SK-N-SH treated with all-trans-retinoic acid at 6 μM for 48 hours (cell line): ENCODE data around the gene DLG1.

Source experiments
- ATAC-seq: fragments of 200-7000 bp; cut with Tn5 transposase; 3 replicates; pipeline ENCODE4 v1.9.1; 2020; ENCODE audit warnings: mild to moderate bottlenecking, moderate library complexity
- ARNTL ChIP-seq: fragments of 450-650 bp; formaldehyde crosslinking; IDR thresholded peaks from 2 replicates; pipeline ENCODE4 v1.5.0; 2020; ENCODE audit warnings: low read depth, mild to moderate bottlenecking, moderate library complexity, borderline replicate concordance
- BACH2 ChIP-seq: fragments of 250-450 bp; sonication (Bioruptor Pico); IDR thresholded peaks from 2 replicates; pipeline ENCODE4 v1.9.0; 2021; ENCODE audit warnings: mild to moderate bottlenecking, borderline replicate concordance
- ESRRG ChIP-seq: fragments of 250-450 bp; sonication (Bioruptor Pico); IDR thresholded peaks from 2 replicates; pipeline ENCODE4 v1.6.1; 2021; ENCODE audit warnings: mild to moderate bottlenecking
- GLIS3 ChIP-seq: fragments of 250-450 bp; sonication (Bioruptor Pico); IDR thresholded peaks from 2 replicates; pipeline ENCODE4 v1.5.0; 2020; ENCODE audit warnings: mild to moderate bottlenecking, moderate library complexity
- ISL1 ChIP-seq: fragments of 250-450 bp; sonication (Bioruptor Pico); IDR thresholded peaks from 2 replicates; pipeline ENCODE4 v2.1.2; 2022; ENCODE audit warnings: mild to moderate bottlenecking, moderate library complexity
- OSR1 ChIP-seq: fragments of 250-450 bp; sonication (Bioruptor Pico); IDR thresholded peaks from 2 replicates; pipeline ENCODE4 v1.8.0; 2022; ENCODE audit warnings: moderate library complexity, mild to moderate bottlenecking, inconsistent platforms
- PPARA ChIP-seq: fragments of 250-450 bp; sonication (Bioruptor Pico); IDR thresholded peaks from 2 replicates; pipeline ENCODE4 v1.5.0; 2020; ENCODE audit warnings: mild to moderate bottlenecking, borderline replicate concordance
- RARB ChIP-seq: fragments of 250-450 bp; sonication (Bioruptor Pico); IDR thresholded peaks from 2 replicates; pipeline ENCODE4 v1.8.0; 2021; ENCODE audit warnings: mild to moderate bottlenecking, moderate library complexity
- SNAI2 ChIP-seq: fragments of 250-450 bp; sonication (Bioruptor Pico); IDR thresholded peaks from 2 replicates; pipeline ENCODE4 v1.5.0; 2020; ENCODE audit warnings: mild to moderate bottlenecking, moderate library complexity
- TCF4 ChIP-seq: fragments of 250-450 bp; sonication (Bioruptor Pico); IDR thresholded peaks from 2 replicates; pipeline ENCODE4 v1.8.0; 2021; ENCODE audit warnings: mild to moderate bottlenecking, moderate library complexity, borderline replicate concordance
- TOX ChIP-seq: fragments of 250-450 bp; sonication (Bioruptor Pico); IDR thresholded peaks from 2 replicates; pipeline ENCODE4 v1.8.0; 2021; ENCODE audit warnings: mild to moderate bottlenecking, moderate library complexity, borderline replicate concordance
- ZC3H10 ChIP-seq: fragments of 250-450 bp; sonication (Bioruptor Pico); IDR thresholded peaks from 2 replicates; pipeline ENCODE4 v1.5.1; 2021; ENCODE audit warnings: mild to moderate bottlenecking, moderate library complexity
- ZFP3 ChIP-seq: fragments of 250-450 bp; sonication (Bioruptor Pico); IDR thresholded peaks from 2 replicates; pipeline ENCODE4 v1.5.0; 2020; ENCODE audit warnings: mild to moderate bottlenecking, moderate library complexity
- ZFP30 ChIP-seq: fragments of 450-650 bp; formaldehyde crosslinking; IDR thresholded peaks from 2 replicates; pipeline ENCODE4 v1.5.0; 2022; ENCODE audit warnings: mild to moderate bottlenecking, moderate library complexity
- ZNF565 ChIP-seq: fragments of 450-650 bp; formaldehyde crosslinking; conservative IDR thresholded peaks from 2 replicates; pipeline ENCODE4 v1.5.0; 2020; ENCODE audit warnings: low read depth, mild to moderate bottlenecking, moderate library complexity
- ZNF70 ChIP-seq: fragments of 450-650 bp; formaldehyde crosslinking; IDR thresholded peaks from 2 replicates; pipeline ENCODE4 v1.5.0; 2020; ENCODE audit warnings: mild to moderate bottlenecking, moderate library complexity
- ZNF8 ChIP-seq: fragments of 450-650 bp; formaldehyde crosslinking; IDR thresholded peaks from 2 replicates; pipeline ENCODE4 v1.5.0; 2020; ENCODE audit warnings: mild to moderate bottlenecking, moderate library complexity
- TF ChIP-seq, protein P1 (sequence below): fragments of 250-450 bp; sonication (Bioruptor Pico); IDR thresholded peaks from 2 replicates; pipeline ENCODE4 v1.8.0; 2020; ENCODE audit warnings: mild to moderate bottlenecking, moderate library complexity, borderline replicate concordance
- TF ChIP-seq, protein P2 (sequence below): fragments of 250-450 bp; sonication (Bioruptor Pico); IDR thresholded peaks from 2 replicates; pipeline ENCODE4 v1.8.0; 2021; ENCODE audit warnings: low read depth, mild to moderate bottlenecking, moderate library complexity, borderline replicate concordance
- TF ChIP-seq, protein P3 (sequence below): fragments of 250-450 bp; sonication (Bioruptor Pico); IDR thresholded peaks from 2 replicates; pipeline ENCODE4 v1.5.1; 2021; ENCODE audit warnings: mild to moderate bottlenecking, moderate library complexity
- TF ChIP-seq, protein P4 (sequence below): fragments of 250-450 bp; sonication (Bioruptor Pico); IDR thresholded peaks from 2 replicates; pipeline ENCODE4 v1.5.1; 2020; ENCODE audit warnings: low read depth, mild to moderate bottlenecking, moderate library complexity
- TF ChIP-seq, protein P5 (sequence below): fragments of 250-450 bp; sonication (Bioruptor Pico); IDR thresholded peaks from 2 replicates; pipeline ENCODE4 v1.5.0; 2020; ENCODE audit warnings: mild to moderate bottlenecking, moderate library complexity

Gene DLG1

DNA sequence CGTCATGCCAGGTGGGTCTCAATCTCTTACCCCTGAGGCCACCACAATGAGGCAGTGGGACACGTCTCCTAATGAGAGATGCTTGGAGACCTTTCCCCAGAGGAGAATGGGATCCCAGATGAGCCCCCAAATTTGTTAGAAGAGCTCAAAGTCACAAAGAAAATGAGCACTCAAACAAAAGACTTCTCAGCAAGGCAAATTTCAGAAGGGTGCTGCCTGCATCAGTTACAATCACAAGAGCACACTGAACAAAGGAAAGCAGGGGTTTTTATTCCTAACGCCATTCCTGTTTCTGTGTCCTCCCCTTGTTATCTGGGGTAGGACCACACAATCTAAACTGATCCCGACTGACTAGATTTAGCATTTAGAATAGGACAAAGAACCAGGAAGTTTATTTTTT is 50.1 kb downstream of the DLG1 start:
- ATAC-seq, result no peak

DNA sequence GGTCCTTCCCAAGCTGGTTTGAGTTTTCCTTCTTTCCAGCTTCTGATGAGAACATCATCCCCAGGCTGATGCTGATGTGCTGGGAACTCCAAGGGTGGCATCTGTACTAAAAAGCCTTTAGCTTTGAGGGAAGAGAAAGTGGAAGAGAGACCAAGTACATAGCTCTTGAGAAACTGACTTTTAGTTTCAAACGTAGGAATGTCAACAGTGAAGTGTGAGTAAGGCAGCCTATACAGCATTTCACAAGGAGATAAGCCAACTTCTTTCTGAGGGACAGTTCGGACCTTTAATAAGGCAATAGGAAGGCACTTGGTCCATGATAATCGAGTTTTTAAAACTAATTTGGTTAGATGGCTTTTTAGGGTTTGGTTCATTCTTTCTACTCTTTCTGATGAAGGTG is 53.7 kb downstream of the DLG1 start:
- no peak for TF ChIP-seq PPARA (CRISPR knock-in tag)
- TF ChIP-seq OSR1 (CRISPR knock-in tag), result no peak
- TF ChIP-seq, protein P1, sequence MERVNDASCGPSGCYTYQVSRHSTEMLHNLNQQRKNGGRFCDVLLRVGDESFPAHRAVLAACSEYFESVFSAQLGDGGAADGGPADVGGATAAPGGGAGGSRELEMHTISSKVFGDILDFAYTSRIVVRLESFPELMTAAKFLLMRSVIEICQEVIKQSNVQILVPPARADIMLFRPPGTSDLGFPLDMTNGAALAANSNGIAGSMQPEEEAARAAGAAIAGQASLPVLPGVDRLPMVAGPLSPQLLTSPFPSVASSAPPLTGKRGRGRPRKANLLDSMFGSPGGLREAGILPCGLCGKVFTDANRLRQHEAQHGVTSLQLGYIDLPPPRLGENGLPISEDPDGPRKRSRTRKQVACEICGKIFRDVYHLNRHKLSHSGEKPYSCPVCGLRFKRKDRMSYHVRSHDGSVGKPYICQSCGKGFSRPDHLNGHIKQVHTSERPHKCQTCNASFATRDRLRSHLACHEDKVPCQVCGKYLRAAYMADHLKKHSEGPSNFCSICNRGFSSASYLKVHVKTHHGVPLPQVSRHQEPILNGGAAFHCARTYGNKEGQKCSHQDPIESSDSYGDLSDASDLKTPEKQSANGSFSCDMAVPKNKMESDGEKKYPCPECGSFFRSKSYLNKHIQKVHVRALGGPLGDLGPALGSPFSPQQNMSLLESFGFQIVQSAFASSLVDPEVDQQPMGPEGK (CRISPR knock-in tag), result no peak
- TF ChIP-seq RARB, result no peak
- no peak for TF ChIP-seq ZFP30 (CRISPR knock-in tag)
- TF ChIP-seq ISL1 (CRISPR knock-in tag), result no peak
- no peak for TF ChIP-seq TCF4 (CRISPR knock-in tag)
- no peak for TF ChIP-seq ESRRG
- no peak for TF ChIP-seq ZC3H10 (CRISPR knock-in tag)
- no peak for TF ChIP-seq ZNF70 (CRISPR knock-in tag)
- no peak for TF ChIP-seq ZNF8 (CRISPR knock-in tag)
- TF ChIP-seq, protein P2, sequence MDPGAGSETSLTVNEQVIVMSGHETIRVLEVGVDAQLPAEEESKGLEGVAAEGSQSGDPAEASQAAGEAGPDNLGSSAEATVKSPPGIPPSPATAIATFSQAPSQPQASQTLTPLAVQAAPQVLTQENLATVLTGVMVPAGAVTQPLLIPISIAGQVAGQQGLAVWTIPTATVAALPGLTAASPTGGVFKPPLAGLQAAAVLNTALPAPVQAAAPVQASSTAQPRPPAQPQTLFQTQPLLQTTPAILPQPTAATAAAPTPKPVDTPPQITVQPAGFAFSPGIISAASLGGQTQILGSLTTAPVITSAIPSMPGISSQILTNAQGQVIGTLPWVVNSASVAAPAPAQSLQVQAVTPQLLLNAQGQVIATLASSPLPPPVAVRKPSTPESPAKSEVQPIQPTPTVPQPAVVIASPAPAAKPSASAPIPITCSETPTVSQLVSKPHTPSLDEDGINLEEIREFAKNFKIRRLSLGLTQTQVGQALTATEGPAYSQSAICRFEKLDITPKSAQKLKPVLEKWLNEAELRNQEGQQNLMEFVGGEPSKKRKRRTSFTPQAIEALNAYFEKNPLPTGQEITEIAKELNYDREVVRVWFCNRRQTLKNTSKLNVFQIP (CRISPR knock-in tag), result no peak
- TF ChIP-seq, protein P3, sequence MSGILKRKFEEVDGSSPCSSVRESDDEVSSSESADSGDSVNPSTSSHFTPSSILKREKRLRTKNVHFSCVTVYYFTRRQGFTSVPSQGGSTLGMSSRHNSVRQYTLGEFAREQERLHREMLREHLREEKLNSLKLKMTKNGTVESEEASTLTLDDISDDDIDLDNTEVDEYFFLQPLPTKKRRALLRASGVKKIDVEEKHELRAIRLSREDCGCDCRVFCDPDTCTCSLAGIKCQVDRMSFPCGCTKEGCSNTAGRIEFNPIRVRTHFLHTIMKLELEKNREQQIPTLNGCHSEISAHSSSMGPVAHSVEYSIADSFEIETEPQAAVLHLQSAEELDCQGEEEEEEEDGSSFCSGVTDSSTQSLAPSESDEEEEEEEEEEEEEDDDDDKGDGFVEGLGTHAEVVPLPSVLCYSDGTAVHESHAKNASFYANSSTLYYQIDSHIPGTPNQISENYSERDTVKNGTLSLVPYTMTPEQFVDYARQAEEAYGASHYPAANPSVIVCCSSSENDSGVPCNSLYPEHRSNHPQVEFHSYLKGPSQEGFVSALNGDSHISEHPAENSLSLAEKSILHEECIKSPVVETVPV (CRISPR knock-in tag), result no peak
- no peak for TF ChIP-seq ZNF565
- TF ChIP-seq, protein P4, sequence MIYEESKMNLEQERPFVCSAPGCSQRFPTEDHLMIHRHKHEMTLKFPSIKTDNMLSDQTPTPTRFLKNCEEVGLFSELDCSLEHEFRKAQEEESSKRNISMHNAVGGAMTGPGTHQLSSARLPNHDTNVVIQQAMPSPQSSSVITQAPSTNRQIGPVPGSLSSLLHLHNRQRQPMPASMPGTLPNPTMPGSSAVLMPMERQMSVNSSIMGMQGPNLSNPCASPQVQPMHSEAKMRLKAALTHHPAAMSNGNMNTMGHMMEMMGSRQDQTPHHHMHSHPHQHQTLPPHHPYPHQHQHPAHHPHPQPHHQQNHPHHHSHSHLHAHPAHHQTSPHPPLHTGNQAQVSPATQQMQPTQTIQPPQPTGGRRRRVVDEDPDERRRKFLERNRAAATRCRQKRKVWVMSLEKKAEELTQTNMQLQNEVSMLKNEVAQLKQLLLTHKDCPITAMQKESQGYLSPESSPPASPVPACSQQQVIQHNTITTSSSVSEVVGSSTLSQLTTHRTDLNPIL (CRISPR knock-in tag), result no peak
- no peak for TF ChIP-seq BACH2 (CRISPR knock-in tag)
- no peak for TF ChIP-seq ZFP3 (CRISPR knock-in tag)
- no peak for TF ChIP-seq TOX (CRISPR knock-in tag)
- TF ChIP-seq SNAI2, result no peak
- no peak for ATAC-seq

More for the DNA sequence above, 50.1 kb downstream of the DLG1 start:
- TF ChIP-seq ZNF70 (CRISPR knock-in tag), result no peak
- TF ChIP-seq ARNTL, result no peak
- TF ChIP-seq, protein P1 (CRISPR knock-in tag), result no peak
- TF ChIP-seq TOX (CRISPR knock-in tag), result no peak
- TF ChIP-seq, protein P5, sequence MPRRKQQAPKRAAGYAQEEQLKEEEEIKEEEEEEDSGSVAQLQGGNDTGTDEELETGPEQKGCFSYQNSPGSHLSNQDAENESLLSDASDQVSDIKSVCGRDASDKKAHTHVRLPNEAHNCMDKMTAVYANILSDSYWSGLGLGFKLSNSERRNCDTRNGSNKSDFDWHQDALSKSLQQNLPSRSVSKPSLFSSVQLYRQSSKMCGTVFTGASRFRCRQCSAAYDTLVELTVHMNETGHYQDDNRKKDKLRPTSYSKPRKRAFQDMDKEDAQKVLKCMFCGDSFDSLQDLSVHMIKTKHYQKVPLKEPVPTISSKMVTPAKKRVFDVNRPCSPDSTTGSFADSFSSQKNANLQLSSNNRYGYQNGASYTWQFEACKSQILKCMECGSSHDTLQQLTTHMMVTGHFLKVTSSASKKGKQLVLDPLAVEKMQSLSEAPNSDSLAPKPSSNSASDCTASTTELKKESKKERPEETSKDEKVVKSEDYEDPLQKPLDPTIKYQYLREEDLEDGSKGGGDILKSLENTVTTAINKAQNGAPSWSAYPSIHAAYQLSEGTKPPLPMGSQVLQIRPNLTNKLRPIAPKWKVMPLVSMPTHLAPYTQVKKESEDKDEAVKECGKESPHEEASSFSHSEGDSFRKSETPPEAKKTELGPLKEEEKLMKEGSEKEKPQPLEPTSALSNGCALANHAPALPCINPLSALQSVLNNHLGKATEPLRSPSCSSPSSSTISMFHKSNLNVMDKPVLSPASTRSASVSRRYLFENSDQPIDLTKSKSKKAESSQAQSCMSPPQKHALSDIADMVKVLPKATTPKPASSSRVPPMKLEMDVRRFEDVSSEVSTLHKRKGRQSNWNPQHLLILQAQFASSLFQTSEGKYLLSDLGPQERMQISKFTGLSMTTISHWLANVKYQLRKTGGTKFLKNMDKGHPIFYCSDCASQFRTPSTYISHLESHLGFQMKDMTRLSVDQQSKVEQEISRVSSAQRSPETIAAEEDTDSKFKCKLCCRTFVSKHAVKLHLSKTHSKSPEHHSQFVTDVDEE (CRISPR knock-in tag), result no peak
- TF ChIP-seq, protein P3 (CRISPR knock-in tag), result no peak
- no peak for TF ChIP-seq ZFP3 (CRISPR knock-in tag)
- no peak for TF ChIP-seq SNAI2
- TF ChIP-seq GLIS3, result no peak
